NCI-H1694 treated with DMSO at 0.1 percent for 48 hours (cell line): ENCODE data around the gene SNX24.
"Not testable (repeated sequence)": the region's sequence is repeated elsewhere in the genome, so short reads cannot be mapped to it uniquely, and the experiment has no call there.

Experiments used
- DNase-seq: peaks from one replicate; lab custom pipeline; 2025; lab: John Stamatoyannopoulos, UW

The SNX24 gene

GRCh38 chr5:122967085-122967484 lies 121.7 kb downstream of the SNX24 start:
- no peak for DNase-seq

GRCh38 chr5:122967625-122968024 lies 122.2 kb downstream of the SNX24 start:
- DNase-seq, result no peak

- not testable (repeated sequence) for DNase-seq
Observed at GRCh38 chr5:122968056-122968455, 122.6 kb downstream of the SNX24 start.

GRCh38 chr5:122971333-122971732 lies 125.9 kb downstream of the SNX24 start:
- DNase-seq, result no peak

- DNase-seq, result no peak
Observed at GRCh38 chr5:122972877-122973276, 127.5 kb downstream of the SNX24 start.

- DNase-seq, result not testable (repeated sequence)
Observed at GRCh38 chr5:122973759-122974158, 128.3 kb downstream of the SNX24 start.

- not testable (repeated sequence) for DNase-seq
Observed at GRCh38 chr5:122974251-122974650, 128.8 kb downstream of the SNX24 start.

GRCh38 chr5:122977319-122977718 lies 131.9 kb downstream of the SNX24 start:
- no peak for DNase-seq

GRCh38 chr5:122978068-122978467 lies 132.7 kb downstream of the SNX24 start:
- DNase-seq, result no peak

- DNase-seq, result no peak
Observed at GRCh38 chr5:122978644-122979297, 133.4 kb downstream of the SNX24 start.

- DNase-seq, result no peak
Observed at GRCh38 chr5:122981846-122982245, 136.4 kb downstream of the SNX24 start.

GRCh38 chr5:122982376-122982775 lies 137.0 kb downstream of the SNX24 start:
- DNase-seq, result no peak

GRCh38 chr5:122984425-122984824 lies 139.0 kb downstream of the SNX24 start:
- DNase-seq, result no peak

- no peak for DNase-seq
Observed at GRCh38 chr5:122985006-122985700, 139.7 kb downstream of the SNX24 start.

GRCh38 chr5:122985954-122986721 lies 140.7 kb downstream of the SNX24 start:
- no peak for DNase-seq

GRCh38 chr5:122996091-122996490 lies 150.7 kb downstream of the SNX24 start:
- DNase-seq, result no peak

GRCh38 chr5:122997294-122997693 lies 151.9 kb downstream of the SNX24 start:
- no peak for DNase-seq

- no peak for DNase-seq
Observed at GRCh38 chr5:122999947-123000563, 154.6 kb downstream of the SNX24 start.

GRCh38 chr5:123000731-123001130 lies 155.3 kb downstream of the SNX24 start:
- DNase-seq, result peak; percentile 69

- DNase-seq, result peak; percentile 27
Observed at GRCh38 chr5:123001808-123002207, 156.4 kb downstream of the SNX24 start.

- DNase-seq, result no peak
Observed at GRCh38 chr5:123007182-123007581, 161.8 kb downstream of the SNX24 start.

GRCh38 chr5:123007754-123008153 lies 162.3 kb downstream of the SNX24 start:
- DNase-seq, result no peak
